NCI-H82 (cell line): Measurements from ENCODE around the gene SDHC.
A peak's percentile ranks its signal among the peaks of the same experiment; 100 is the strongest.

Experiments
- DNase-seq: peaks from one replicate; lab custom pipeline; 2025; lab: John Stamatoyannopoulos, UW

Gene SDHC

DNA sequence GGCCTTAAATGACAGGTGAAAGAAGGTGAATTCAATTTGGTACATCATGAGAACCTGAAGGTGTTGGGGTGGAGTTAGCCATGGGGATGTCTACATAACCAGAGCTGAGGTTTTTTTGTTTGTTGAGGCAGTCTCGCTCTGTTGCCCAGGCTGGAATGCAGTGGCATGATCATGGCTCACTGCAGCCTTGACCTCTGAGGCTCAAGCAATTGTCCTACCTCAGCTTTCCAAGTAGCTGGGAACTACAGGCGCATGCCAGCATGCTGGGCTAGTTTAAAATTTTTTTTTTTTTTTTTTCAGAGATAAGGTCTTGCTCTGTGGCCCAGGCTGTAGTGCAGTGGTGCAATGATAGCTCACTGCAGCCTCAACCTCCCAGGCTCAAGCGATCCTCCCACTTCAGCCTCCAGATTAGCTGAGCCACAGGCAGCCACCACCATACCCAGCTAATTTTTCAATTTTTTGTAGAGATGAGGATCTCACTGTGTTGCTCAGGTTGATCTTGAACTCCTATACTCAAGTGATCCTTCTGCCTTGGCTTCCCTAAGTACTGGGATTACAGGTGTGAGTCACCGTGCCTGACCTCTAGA, 2.5 kb upstream of the SDHC start:
- no peak for DNase-seq

- no peak for DNase-seq
Measured at GRCh38 chr1:161313554-161314200, 504 bp upstream of the SDHC start.

DNA sequence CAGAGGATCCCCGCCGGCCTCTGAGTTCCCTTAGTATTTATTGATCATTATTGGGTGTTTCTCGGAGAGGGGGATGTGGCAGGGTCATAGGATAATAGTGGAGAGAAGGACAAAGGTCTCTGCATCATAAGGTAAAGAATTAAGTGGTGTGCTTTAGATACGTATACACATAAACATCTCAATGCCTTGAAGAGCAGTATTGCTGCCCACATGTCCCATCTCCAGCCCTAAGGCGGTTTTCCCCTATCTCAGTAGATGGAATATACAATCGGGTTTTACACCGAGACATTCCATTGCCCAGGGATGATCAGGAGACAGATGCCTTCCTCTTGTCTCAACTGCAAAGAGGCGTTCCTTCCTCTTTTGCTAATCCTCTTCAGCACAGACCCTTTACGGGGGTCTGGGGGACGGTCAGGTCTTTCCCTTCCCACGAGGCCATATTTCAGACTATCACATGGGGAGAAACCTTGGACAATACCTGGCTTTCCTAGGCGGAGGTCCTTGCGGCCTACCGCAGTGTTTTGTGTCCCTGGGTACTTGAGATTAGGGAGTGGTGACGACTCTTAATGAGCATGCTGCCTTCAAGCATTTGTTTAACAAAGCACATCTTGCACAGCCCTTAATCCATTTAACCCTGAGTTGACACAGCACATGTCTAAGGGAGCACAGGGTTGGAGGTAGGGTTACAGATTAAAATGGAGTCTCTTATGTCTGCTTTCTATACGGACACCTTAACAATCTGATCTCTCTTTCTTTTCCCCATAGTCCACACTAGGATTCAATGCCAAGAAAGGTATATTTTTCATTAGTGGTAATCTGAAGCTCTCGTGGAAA, 1.9 kb downstream of the SDHC start:
- peak; percentile 94 for DNase-seq

DNA sequence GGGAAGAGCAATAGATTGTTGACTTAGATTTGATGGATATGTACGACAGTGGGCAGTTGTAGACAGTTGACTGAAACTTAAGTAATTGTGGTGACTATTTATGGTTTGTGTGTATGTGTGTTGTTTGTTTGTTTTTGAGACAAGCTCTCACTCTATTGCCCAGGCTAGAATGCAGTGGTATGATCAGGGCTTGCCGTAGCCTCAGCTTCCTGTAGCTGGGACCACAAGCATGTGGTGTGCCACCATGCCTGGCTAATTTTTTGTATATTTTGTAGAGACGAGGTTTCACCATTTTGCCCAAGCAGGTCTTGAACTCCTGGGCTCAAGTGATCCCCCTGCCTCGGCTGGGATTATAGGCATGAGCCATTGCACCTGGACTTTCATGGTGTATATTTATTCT, 9.8 kb downstream of the SDHC start:
- no peak for DNase-seq

- DNase-seq = no peak
Measured at GRCh38 chr1:161330346-161330745, 16.2 kb downstream of the SDHC start.

DNA sequence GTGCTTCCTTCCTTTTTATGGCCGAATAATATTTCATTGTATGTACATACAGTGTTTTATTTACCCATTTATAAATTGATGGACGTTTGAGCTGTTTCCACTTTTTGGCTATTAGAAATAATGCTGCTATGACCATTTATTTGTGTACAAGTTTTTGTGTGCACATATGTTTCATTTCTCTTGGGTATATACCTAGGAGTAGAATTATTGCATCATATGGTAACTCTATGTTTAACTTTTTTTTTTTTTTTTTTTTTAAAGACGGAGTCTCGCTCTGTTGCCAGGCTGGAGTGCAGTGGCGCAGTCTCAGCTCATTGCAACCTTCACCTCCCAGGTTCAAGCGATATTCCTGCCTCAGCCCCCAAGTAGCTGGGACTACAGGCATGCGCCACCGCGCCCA, 19.0 kb downstream of the SDHC start:
- no peak for DNase-seq

DNA sequence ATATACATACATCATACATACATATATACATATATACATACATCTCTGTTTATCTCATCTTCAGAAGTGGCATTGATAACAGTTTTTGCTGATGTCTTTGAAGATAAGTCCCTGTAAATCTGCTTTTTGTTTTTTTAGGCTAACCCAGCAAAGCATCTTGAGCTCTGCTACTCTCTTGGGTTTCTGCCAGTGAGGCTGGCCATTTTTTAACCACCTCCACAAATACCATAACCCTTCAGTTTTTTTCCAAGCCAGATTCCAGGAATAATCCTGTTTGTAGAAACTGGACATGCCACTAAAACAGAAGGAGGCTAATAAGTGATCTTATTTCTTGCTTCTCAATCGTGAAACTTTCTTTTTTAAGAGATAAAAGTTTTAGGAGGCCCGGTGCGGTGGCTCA, 21.6 kb downstream of the SDHC start:
- no peak for DNase-seq

GRCh38 chr1:161342177-161342576, 28.0 kb downstream of the SDHC start:
- no peak for DNase-seq

- no peak for DNase-seq
Measured at GRCh38 chr1:161342821-161343220, 28.6 kb downstream of the SDHC start.

- DNase-seq = peak; percentile 40
Measured at GRCh38 chr1:161350671-161351070, 36.5 kb downstream of the SDHC start.

- peak; percentile 81 for DNase-seq
Measured at GRCh38 chr1:161351482-161351881, 37.3 kb downstream of the SDHC start.

DNA sequence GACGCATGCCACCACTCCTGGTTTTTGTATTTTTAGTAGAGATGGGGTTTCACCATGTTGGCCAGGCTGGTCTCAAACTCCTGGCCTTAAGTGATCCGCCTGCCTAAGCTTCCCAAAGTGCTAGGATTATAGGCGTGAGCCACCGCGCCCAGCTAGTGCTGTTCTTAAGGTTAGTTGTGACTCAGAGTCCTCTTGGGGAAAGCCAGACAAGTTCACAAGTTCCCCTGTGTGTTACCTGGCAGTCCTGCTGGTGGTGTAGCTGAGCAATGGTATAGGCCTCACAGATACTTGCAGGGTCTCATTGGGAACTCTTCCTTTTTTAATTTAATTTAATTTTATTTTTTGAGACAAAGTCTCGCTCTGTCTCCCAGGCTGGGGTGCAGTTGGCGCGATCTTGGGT, 42.9 kb downstream of the SDHC start:
- no peak for DNase-seq

GRCh38 chr1:161359291-161359690, 45.1 kb downstream of the SDHC start:
- no peak for DNase-seq

DNA sequence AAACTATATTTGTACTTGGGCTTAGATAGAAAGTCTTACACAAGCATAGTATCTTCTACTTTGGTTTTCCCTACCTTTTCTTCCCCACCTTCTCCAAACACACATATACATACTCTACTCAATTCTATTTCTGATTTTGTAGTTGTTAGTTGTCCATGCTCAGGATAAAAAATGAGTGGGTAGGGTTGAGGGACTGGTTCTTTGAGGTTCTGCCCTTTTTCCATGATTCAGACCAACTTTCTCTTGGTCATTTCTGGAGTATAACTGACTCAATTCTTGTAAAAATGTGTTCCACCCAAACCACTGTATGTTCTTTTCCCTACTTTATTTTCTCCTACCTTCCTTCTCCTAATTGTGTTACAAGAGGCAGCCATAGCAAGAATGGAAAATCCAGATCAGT, 50.2 kb downstream of the SDHC start:
- no peak for DNase-seq

DNA sequence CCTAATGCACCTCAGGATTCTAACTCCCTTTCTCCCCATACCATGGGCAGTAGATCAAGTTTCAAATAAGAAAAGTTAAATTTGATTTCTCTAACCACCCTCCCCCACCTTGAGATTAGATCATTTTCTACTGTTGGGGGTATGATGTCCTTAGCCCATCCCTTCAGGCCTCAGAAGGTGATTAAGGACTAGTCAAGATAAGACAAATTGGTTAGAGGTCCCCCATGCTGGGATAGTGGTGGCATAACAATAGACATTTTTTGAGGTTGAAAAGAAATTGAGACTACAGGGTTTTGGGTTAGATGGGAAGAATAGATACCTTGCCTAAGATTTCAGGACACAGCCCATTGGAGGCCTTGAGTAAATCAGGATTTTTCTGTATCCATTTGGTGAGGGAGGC, 51.0 kb downstream of the SDHC start:
- no peak for DNase-seq

DNA sequence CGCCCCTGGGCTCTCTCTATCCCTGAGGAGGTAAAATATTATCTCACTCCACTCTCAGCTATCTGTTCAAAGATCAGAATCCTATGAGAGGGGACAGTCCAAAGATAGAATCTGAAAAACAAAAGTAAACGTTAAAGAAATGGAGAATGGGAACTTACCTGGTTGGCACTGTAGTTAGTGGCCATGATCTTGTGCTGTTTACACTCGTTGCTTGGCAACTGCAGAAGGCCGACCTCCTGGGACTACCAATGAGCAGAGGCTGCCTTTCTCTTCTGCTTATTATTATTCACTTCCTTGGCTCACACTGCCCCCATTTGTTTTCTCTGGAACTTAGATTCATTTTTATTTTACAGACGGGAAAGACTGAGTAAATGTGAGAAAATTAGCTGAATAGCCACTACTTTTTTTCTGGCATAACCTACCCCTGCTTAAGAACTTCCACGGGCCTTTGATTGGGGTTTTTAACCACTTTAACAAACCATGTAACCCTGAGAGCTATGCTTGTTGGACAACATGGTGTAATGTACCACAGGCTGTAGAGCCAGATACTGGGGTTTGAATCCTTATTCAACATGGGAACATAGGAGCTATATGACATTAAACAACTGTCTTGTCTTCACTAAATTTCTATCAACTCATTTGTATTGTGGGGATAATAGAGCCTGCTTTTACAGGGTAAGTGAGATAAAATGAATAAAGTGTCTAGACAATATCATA, 53.7 kb downstream of the SDHC start, which contains the start of gene CFAP126:
Gene CFAP126 (minus strand): TSS at position 193 of the 717 bp plus-strand sequence. CDS start 8 bp downstream, at position 185.
- peak; percentile 78 for DNase-seq

DNA sequence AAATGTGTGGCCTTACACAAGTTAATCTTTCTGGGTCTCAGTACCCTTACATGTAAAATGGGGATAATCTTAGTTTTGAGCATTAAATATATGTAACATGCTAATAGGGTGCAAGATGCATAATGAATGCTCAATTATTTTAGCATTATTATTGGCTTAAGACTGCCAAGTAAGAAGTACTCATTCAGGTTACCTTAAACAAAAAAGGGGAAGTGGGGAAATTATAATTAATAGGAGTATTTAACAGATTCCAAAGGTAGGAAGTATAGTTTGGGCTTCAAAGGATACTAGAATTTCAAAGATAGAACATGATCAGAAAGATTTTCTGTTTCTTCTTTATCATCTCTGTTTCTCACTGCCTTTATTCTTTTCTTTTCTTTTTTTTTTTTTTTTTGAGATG, 59.3 kb downstream of the SDHC start:
- no peak for DNase-seq

GRCh38 chr1:161374373-161374772, 60.2 kb downstream of the SDHC start:
- peak; percentile 31 for DNase-seq

DNA sequence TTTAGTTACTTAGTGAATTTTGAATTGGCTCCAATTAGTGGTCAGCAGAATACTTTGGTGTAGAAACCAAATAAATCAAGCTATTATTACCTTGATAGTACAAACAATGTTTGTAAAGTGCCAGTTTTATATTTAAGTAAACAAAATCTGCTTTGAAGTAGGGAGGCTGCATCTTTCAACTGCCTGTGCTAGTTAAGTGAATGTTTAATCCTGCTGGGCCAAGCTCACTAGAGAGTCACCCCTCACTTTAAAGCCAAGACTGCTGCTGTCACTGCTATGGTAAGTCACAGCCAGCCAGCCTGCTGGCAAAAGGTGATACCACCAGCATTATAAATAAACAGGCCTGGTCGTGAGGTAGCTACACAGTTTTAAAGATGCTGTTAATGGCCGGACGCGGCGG, 63.8 kb downstream of the SDHC start:
- no peak for DNase-seq

DNA sequence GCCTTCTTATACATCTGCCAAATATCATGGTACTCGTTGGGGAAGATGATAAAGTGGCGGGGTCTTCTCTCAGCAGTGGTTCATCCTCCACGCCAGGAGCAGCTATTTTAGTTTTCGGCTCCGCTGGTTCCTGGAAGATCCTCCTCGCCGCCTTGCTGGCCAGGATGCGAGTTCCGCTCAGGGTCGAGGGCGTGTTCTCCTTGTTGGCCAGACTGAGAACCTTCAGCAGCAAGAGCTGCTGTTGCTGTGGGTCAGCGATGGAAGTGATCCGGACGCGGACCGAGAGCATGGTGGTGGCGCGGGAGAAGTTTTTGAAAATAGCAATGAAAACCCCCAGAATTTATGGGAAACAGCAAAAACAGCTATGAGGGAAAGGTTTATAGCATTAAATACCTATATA, 64.9 kb downstream of the SDHC start:
- no peak for DNase-seq

DNA sequence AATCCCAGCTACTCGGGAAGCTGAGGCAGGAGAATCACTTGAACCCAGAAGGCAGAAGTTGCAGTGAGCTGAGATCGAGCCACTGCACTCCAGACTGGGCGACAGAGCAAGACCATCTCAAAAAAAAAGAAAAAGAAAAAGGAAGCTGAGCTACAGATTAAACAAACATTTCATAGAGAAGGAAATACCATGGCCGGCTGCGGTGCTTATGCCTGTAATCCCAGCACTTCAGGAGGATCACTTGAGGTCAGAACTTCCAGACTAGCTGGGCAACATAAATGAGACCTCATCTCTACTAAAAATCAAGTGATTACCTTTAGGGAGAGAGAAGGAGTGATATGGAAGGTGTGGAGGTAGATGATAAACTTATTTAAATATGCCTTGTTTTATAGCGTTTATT, 67.5 kb downstream of the SDHC start:
- DNase-seq = peak; percentile 24

- DNase-seq = peak; percentile 86
Measured at GRCh38 chr1:161382214-161383019, 68.2 kb downstream of the SDHC start.
